Tibial nerve (tissue), 3 donors: Measurements from ENCODE around the gene FSTL4.

Experiments used
- CTCF ChIP-seq, 5 experiments: fragments of 200-600 bp in 3 of 5; fragments of 450-650 bp in 2 of 5; sonication (generic) in 3 of 5; IDR thresholded peaks; one replicate each; pipeline ENCODE4 v1.5.1; 2016 to 2019; ENCODE audit warnings: antibody characterized with exemption in 5 of 5, mild to moderate bottlenecking in 3 of 5, moderate library complexity in 2 of 5
- POLR2A ChIP-seq, 2 donors: fragments of 450-650 bp; IDR thresholded peaks; one replicate each; pipeline ENCODE4 v1.6.1; 2017; ENCODE audit warnings: antibody characterized with exemption in 2 of 2, mild to moderate bottlenecking in 2 of 2, moderate library complexity in 2 of 2

DNA sequence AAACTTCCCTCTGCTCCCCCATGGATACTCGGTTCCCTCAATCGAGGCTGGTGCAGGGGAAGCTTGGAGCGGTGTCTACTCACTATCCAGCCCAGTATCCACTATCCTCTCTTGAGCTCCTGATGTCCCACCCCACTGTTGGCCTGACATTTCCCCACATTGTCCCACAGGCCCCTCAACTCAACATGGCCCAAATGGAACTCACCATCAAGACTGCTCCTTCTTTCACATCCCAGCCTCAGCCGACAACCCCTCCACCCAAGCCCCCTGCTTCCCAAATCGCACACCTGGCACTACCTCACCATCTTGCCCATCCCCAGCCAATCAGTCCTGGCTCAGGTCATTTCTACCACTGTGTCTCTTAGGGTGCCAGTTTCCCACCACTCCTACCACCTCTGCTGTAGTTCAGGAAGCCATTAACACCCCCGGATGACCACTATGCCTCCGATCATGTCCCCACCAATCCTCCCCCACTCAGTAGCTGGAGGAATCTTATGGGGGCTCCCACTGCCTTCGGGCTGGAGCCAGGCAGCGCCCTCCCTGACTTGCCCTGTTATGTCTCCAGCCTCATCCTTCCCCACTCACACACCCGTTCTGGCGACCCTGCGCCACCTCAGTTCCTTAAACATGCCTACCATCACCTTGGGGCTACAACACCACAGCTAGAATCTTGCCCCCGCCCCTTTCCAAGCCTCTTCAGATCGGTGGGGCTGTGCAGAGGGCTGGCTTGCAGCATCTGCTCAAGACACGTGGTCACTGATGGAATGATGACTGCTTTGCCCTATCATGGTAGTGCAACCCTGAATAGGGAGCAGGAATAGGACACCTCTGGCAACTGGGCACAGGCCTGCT is 273.6 kb downstream of the FSTL4 start:
- no peak for TF ChIP-seq CTCF (IDR thresholded peaks at IDR 0.05)
- TF ChIP-seq POLR2A (IDR thresholded peaks at IDR 0.05), result no peak
